Heart left ventricle (tissue), 16 donors: ENCODE results near the gene HOTAIR. TPM values are rescaled to one million over a fixed set of nuclear protein-coding genes. Genes with fewer than 3 reads are reported as not detected.

Source experiments
- ATAC-seq, 4 donors: fragments of 200-7000 bp; cut with Tn5 transposase; one replicate each; pipeline ENCODE4 v1.9.1; 2020 to 2022; ENCODE audit warnings: moderate library complexity in 4 of 4, mild to moderate bottlenecking in 3 of 4, moderate number of reproducible peaks in 1 of 4
- DNase-seq, 5 donors: peaks; one replicate each; pipeline ENCODE4 v3.0.0-alpha.2; 2020
- H3K27ac ChIP-seq, 12 donors: fragments of 200-600 bp; sonication (generic) in 4 of 12; one replicate each; pipeline versions ENCODE4 v1.5.0 to v1.8.0; 2016 to 2022; ENCODE audit warnings: mild to moderate bottlenecking in 2 of 12
- H3K27me3 ChIP-seq, 9 donors: fragments of 200-600 bp; sonication (generic) in 2 of 9; one replicate each; pipeline versions ENCODE4 v1.5.1 to v1.8.0; 2016 to 2022; ENCODE audit warnings: mild to moderate bottlenecking in 3 of 9
- H3K36me3 ChIP-seq, 9 donors: fragments of 200-600 bp; sonication (generic) in 2 of 9; one replicate each; pipeline versions ENCODE4 v1.5.0 to v1.8.0; 2018 to 2022; ENCODE audit warnings: mild to moderate bottlenecking in 2 of 9
- H3K4me1 ChIP-seq, 12 donors: fragments of 200-600 bp; sonication (generic) in 4 of 12; one replicate each; pipeline versions ENCODE4 v1.5.0 to v1.8.0; 2016 to 2022; ENCODE audit warnings: mild to moderate bottlenecking in 3 of 12
- H3K4me3 ChIP-seq, 12 donors: fragments of 200-600 bp; sonication (generic) in 4 of 12; one replicate each; pipeline versions ENCODE4 v1.5.0 to v1.8.0; 2017 to 2022; ENCODE audit warnings: mild to moderate bottlenecking in 9 of 12, moderate library complexity in 4 of 12
- H3K9me3 ChIP-seq, 12 donors: fragments of 200-600 bp; sonication (generic) in 4 of 12; one replicate each; pipeline versions ENCODE4 v1.5.0 to v1.8.0; 2016 to 2022; ENCODE audit warnings: mild to moderate bottlenecking in 1 of 12
- CTCF ChIP-seq, 12 donors: fragments of 200-600 bp; sonication (generic) in 4 of 12; IDR thresholded peaks; one replicate each; pipeline versions ENCODE4 v1.5.0 to v1.8.0; 2018 to 2022; ENCODE audit warnings: antibody characterized with exemption in 12 of 12, mild to moderate bottlenecking in 5 of 12
- POLR2A ChIP-seq, 2 donors: fragments of 450-650 bp; IDR thresholded peaks; one replicate each; pipeline ENCODE4 v1.6.1; 2017; ENCODE audit warnings: antibody characterized with exemption in 2 of 2, mild to moderate bottlenecking in 2 of 2, moderate library complexity in 2 of 2
- WGBS, 4 donors: extraction: QIAGEN DNeasy Blood & Tissue Kit in 2 of 4; methylation state at CpG; one replicate each; pipeline versions ENCODE4 v1.1.5 to v1.1.7; 2013 to 2018; 5-methylcytosine and 5-hydroxymethylcytosine counted together
- intact Hi-C, 10 donors: fragments of 100-400 bp; cut with DNase I; formaldehyde crosslinking; loops; one replicate each; pipeline versions ENCODE4 v1.11.1 to v1.14.2; 2022
- microRNA counts, 2 donors: library from miRNA; unstranded; fragments of <30 nt; microRNA quantifications; one replicate each; lab custom pipeline; 2016
- microRNA-seq, 4 donors: library from miRNA; unstranded; fragments of <30 nt; microRNA quantifications; one replicate each; pipeline versions ENCODE4 to v1.2.0, GENCODE V29; 2017 to 2020
- polyA plus RNA-seq, 2 donors: library from polyadenylated mRNA; stranded (reverse); fragments of 200-250 nt; gene quantifications; one replicate each; pipeline ENCODE4 v1.2.3, GENCODE V29; 2013
- total RNA-seq, 9 donors: library from RNA; depleted of rRNA in 2 of 9; stranded (reverse); fragments of >200 nt in 2 of 9; fragmentation: NEBNext Ultra II Directional in 3 of 9; extraction: Animal tissue kit (Norgen Biotek cat#: 25700) in 3 of 9; gene quantifications; one replicate each; pipeline versions ENCODE4 v1.1.0 to v1.2.4, GENCODE V29; 2016 to 2023
- donor health status: ischemic (EF 13 %, LVEDD 7.1; RV severe dilation, severe dysfunction).
- donor health status: healthy with polysubstance abuse.
- donor health status: DM: no; HTN: yes; CAD: no.
- donor health status: DM: no; HTN: no; CAD: no.
- donor health status: ischemic (EF 25% LVEDD 6.9; RV normal size, moderate dysfunction).
- donor health status: ischemic (EF 25% LVEDD 5.7; RV mildly dilated, moderate dysfunction).
- donor health status: healthy.
- donor health status: DM: yes; HTN: yes; CAD: no.
- donor health status: ischemic (EF 35%, LVEDD 5.7; RV mildly dilated, moderate dysfunction).
- donor health status: nonischemic (EF 11% LVEDD 7.7; RV severe dilation, severe dysfunction).
- donor health status: DM: yes; HTN: yes; CAD: no.
- donor health status: PGD.
- donor health status: ischemic (EF 29% LVEDD 5.4; RV normal size, mild dysfunction).
- donor health status: nonischemic (EF 23%, LVEDD 6.1; RV moderate dilation, normal function).

Gene HOTAIR
- total and polyA plus RNA-seq, 11 donors = not detected

GRCh38 chr12:53924521-53925405 is 50.0 kb downstream of the HOTAIR start:
- ATAC-seq (no peak), DNase-seq (no peak)
- H3K9me3 ChIP-seq = no peaks in the 10 kb centered on the region
- WGBS, 4 donors = 22 to 50% (median 37%) methylated on average over 2 of the region's 2 CpGs
- no peak overlapping the region for H3K4me3 ChIP-seq
- TF ChIP-seq CTCF (IDR thresholded peaks at IDR 0.05) (no peak), POLR2A (IDR thresholded peaks at IDR 0.05) (no peak)
- peaks cover 26 to 99% (median 77%) of the 10 kb centered on the region in 9 donors for H3K27me3 ChIP-seq
- H3K27ac ChIP-seq = no peak overlapping the region
- H3K36me3 ChIP-seq = no peaks in the 10 kb centered on the region
- H3K4me1 ChIP-seq = no peaks in the 10 kb centered on the region
- intact Hi-C loops = no loop called here

- DNase-seq (no peak), ATAC-seq (no peak)
- Histone ChIP-seq H3K36me3 (no peaks in the 10 kb centered on the region), H3K4me3 (no peak overlapping the region), H3K27me3 (peaks cover 0 to 95% (median 55%) of the 10 kb centered on the region in 9 donors), H3K27ac (no peak overlapping the region), H3K9me3 (no peaks in the 10 kb centered on the region), H3K4me1 (no peaks in the 10 kb centered on the region)
- intact Hi-C loops = no loop called here
- 73 to 76% (median 74%) methylated on average over 5 of the region's 5 CpGs for WGBS, 4 donors
- TF ChIP-seq POLR2A (IDR thresholded peaks at IDR 0.05) = no peak
Measured at GRCh38 chr12:53916788-53917655, 57.7 kb downstream of the HOTAIR start.

MicroRNA genes within 50 kb of the gene (microRNA counts, 767-probe panel; counts per million panel counts)
- microRNA hsa-miR-196a-5p (lab: Ali Mortazavi, UCI) = 1,966 to 1,986 counts per million in 2 donors

Small RNAs within 50 kb of the gene (microRNA-seq; reads per million reads assigned to microRNA genes)
- 0 to 2.1 (median 0.21) reads per million in 4 donors for gene MIR196A2

Other genes starting within 250 kb of the HOTAIR start
- 100 to 1,000 TPM; 183 to 352 (median 205) TPM for gene CALCOCO1, start 247.5 kb downstream of the HOTAIR start, total RNA-seq
- gene CALCOCO1, start 247.5 kb downstream of the HOTAIR start, polyA plus RNA-seq = 100 to 1,000 TPM in 1 of 2 donors, 10 to 100 TPM in 1; 86.7 to 178 TPM
- 1 to 10 TPM in 7 of 9 donors, under 1 TPM in 1, not detected in 1; 0.68 to 4.4 (median 2.3) TPM for gene CISTR, start 223.0 kb downstream of the HOTAIR start, total RNA-seq
- 1 to 10 TPM in 1 of 2 donors, under 1 TPM in 1; 0.24 to 2.5 TPM for gene CISTR, start 223.0 kb downstream of the HOTAIR start, polyA plus RNA-seq
- gene HOXC13, start 36.1 kb downstream of the HOTAIR start, total RNA-seq = not detected
- not detected for gene HOXC13, start 36.1 kb downstream of the HOTAIR start, polyA plus RNA-seq
- gene HOXC12, start 20.1 kb downstream of the HOTAIR start, total RNA-seq = not detected
- gene HOXC12, start 20.1 kb downstream of the HOTAIR start, polyA plus RNA-seq = not detected
- gene HOXC11, start 1.8 kb downstream of the HOTAIR start, total RNA-seq = not detected
- gene HOXC11, start 1.8 kb downstream of the HOTAIR start, polyA plus RNA-seq = not detected
- not detected for gene HOXC10, start 10.2 kb upstream of the HOTAIR start, total RNA-seq
- not detected for gene HOXC10, start 10.2 kb upstream of the HOTAIR start, polyA plus RNA-seq
- gene HOXC9, start 25.2 kb upstream of the HOTAIR start, total RNA-seq = not detected
- not detected for gene HOXC9, start 25.2 kb upstream of the HOTAIR start, polyA plus RNA-seq
- not detected for gene HOXC8, start 34.0 kb upstream of the HOTAIR start, total RNA-seq
- not detected for gene HOXC8, start 34.0 kb upstream of the HOTAIR start, polyA plus RNA-seq
- under 1 TPM in 1 of 9 donors, not detected in 8; 0.40 TPM for gene HOXC6, start 53.5 kb upstream of the HOTAIR start, total RNA-seq
- under 1 TPM; 0.04 to 0.08 TPM for gene HOXC6, start 53.5 kb upstream of the HOTAIR start, polyA plus RNA-seq
- not detected for gene HOXC5, start 58.1 kb upstream of the HOTAIR start, total RNA-seq
- not detected for gene HOXC5, start 58.1 kb upstream of the HOTAIR start, polyA plus RNA-seq
- 1 to 10 TPM in 1 of 9 donors, under 1 TPM in 2, not detected in 6; 0.20 to 1.2 (median 0.29) TPM for gene HOXC4, start 78.9 kb upstream of the HOTAIR start, total RNA-seq
- under 1 TPM in 1 of 2 donors, not detected in 1; 0.06 TPM for gene HOXC4, start 78.9 kb upstream of the HOTAIR start, polyA plus RNA-seq
- gene SMUG1, start 214.0 kb upstream of the HOTAIR start, total RNA-seq = 10 to 100 TPM; 10.5 to 18.9 (median 15.7) TPM
- 10 to 100 TPM; 13.3 to 21.9 TPM for gene SMUG1, start 214.0 kb upstream of the HOTAIR start, polyA plus RNA-seq